ENCODE measurements around the gene MAPK12. TPM values are rescaled to one million over a fixed set of nuclear protein-coding genes. Genes with fewer than 3 reads are reported as not detected.
"Not testable (repeated sequence)": the region's sequence is repeated elsewhere in the genome, so short reads cannot be mapped to it uniquely, and the experiment has no call there.

Gene MAPK12
- total and polyA plus RNA-seq, 10 of the 15 experiments (the other 5 are each of a cell fraction or from before 2014, with no cell fraction given): 1.1 to 38.9 (median 16.3) TPM

DNA sequence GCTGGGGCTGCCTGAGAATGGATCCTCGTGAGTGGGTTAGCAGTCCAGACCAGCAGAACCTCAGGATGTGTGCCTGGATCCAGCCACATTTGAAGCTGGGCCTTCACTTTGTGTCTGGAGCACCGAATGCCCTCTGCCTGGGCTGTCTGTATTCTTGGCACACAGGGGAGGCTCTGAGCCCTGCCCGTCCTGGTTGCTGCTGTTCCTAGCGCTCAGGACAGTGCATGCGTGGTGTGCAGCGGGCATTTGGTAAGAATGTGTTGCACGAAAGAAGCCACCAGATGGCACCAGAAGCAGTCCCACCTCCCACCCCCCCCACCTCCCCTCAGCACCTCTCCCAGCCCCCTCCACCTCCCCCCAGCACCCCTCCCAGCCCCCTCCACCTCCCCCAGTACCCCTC is 12.8 kb upstream of the MAPK12 start:
- ChIA-PET SMC1A (ENCODE audit: uncharacterized antibody, unreplicated experiment) (no interaction called here), RAD21 (ENCODE audit: unreplicated experiment) (interaction anchor here (1.6 kb wide), 1 partner anchor 347 kb away, joined by 3 read pairs; no protein-coding TSS in a partner anchor), CTCF (interaction anchor here (1.2 to 1.3 kb wide), 2 partner anchors 52 to 346 kb away, joined by 3 to 4 read pairs; no protein-coding TSS in a partner anchor), POLR2A (no interaction called here)
- peak; percentile 33; the same call in 1 of the 2 replicates for TF ChIP-seq SMC3 (IDR thresholded peaks at IDR 0.05; ENCODE audit: borderline replicate concordance, low read length)
- no peak for TF ChIP-seq SREBF1 (IDR thresholded peaks at IDR 0.05; ENCODE audit: low read length)
- TF ChIP-seq RAD21 (IDR thresholded peaks at IDR 0.05; ENCODE audit: insufficient read depth, low read depth, low read length): peak; percentile 19; the same call in 1 of the 2 replicates
- TF ChIP-seq, protein P1, sequence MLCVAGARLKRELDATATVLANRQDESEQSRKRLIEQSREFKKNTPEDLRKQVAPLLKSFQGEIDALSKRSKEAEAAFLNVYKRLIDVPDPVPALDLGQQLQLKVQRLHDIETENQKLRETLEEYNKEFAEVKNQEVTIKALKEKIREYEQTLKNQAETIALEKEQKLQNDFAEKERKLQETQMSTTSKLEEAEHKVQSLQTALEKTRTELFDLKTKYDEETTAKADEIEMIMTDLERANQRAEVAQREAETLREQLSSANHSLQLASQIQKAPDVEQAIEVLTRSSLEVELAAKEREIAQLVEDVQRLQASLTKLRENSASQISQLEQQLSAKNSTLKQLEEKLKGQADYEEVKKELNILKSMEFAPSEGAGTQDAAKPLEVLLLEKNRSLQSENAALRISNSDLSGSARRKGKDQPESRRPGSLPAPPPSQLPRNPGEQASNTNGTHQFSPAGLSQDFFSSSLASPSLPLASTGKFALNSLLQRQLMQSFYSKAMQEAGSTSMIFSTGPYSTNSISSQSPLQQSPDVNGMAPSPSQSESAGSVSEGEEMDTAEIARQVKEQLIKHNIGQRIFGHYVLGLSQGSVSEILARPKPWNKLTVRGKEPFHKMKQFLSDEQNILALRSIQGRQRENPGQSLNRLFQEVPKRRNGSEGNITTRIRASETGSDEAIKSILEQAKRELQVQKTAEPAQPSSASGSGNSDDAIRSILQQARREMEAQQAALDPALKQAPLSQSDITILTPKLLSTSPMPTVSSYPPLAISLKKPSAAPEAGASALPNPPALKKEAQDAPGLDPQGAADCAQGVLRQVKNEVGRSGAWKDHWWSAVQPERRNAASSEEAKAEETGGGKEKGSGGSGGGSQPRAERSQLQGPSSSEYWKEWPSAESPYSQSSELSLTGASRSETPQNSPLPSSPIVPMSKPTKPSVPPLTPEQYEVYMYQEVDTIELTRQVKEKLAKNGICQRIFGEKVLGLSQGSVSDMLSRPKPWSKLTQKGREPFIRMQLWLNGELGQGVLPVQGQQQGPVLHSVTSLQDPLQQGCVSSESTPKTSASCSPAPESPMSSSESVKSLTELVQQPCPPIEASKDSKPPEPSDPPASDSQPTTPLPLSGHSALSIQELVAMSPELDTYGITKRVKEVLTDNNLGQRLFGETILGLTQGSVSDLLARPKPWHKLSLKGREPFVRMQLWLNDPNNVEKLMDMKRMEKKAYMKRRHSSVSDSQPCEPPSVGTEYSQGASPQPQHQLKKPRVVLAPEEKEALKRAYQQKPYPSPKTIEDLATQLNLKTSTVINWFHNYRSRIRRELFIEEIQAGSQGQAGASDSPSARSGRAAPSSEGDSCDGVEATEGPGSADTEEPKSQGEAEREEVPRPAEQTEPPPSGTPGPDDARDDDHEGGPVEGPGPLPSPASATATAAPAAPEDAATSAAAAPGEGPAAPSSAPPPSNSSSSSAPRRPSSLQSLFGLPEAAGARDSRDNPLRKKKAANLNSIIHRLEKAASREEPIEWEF (IDR thresholded peaks at IDR 0.05; ENCODE audit: insufficient replicate concordance, low read depth, low read length): no peak
- TF ChIP-seq CBFB (IDR thresholded peaks at IDR 0.05; ENCODE audit: low read depth): no peak
- TF ChIP-seq POU2F2 (IDR thresholded peaks at IDR 0.05; ENCODE audit: borderline replicate concordance, low read depth, low read length): 0 out of 3 replicates have a peak, but pooled peaks have one; percentile 16
- TF ChIP-seq, protein P2, sequence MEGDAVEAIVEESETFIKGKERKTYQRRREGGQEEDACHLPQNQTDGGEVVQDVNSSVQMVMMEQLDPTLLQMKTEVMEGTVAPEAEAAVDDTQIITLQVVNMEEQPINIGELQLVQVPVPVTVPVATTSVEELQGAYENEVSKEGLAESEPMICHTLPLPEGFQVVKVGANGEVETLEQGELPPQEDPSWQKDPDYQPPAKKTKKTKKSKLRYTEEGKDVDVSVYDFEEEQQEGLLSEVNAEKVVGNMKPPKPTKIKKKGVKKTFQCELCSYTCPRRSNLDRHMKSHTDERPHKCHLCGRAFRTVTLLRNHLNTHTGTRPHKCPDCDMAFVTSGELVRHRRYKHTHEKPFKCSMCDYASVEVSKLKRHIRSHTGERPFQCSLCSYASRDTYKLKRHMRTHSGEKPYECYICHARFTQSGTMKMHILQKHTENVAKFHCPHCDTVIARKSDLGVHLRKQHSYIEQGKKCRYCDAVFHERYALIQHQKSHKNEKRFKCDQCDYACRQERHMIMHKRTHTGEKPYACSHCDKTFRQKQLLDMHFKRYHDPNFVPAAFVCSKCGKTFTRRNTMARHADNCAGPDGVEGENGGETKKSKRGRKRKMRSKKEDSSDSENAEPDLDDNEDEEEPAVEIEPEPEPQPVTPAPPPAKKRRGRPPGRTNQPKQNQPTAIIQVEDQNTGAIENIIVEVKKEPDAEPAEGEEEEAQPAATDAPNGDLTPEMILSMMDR (IDR thresholded peaks at IDR 0.05 in 2 of 3, conservative IDR thresholded peaks at IDR 0.05 in 1 of 3; ENCODE audit: control insufficient read depth in 2 of 3, extremely low read depth in 1 of 3, insufficient read depth in 1 of 3, low read depth in 3 of 3, low read length in 3 of 3): peak; percentile 20 to 49 (median 40); a peak in 4 of 6 replicates
- intact Hi-C loops (cut with micrococcal nuclease; ENCODE audit: unreplicated experiment): no loop called here
- H3K27ac ChIP-seq (ENCODE audit: control insufficient read depth, insufficient read depth): no peak overlapping the region
- H3K4me2 ChIP-seq (ENCODE audit: control insufficient read depth, insufficient read depth): no peak overlapping the region
- FAIRE-seq (no peak), DNase-seq (ENCODE audit: low read depth, low spot score) (no peak), ATAC-seq (peak; percentile 29)
- no peaks in the 10 kb centered on the region for H4K20me1 ChIP-seq (ENCODE audit: control insufficient read depth, insufficient read depth)
- WGBS (ENCODE audit: insufficient coverage, insufficient replicate concordance, low lambda C conversion rate, missing lambda C conversion rate): 42% methylated on average over 6 of the region's 7 CpGs
- H3K9ac ChIP-seq (ENCODE audit: control insufficient read depth, insufficient read depth, low read length): no peak overlapping the region
- H3K27me3 ChIP-seq (replicated peaks in 1 of 2; ENCODE audit: control insufficient read depth in 2 of 2, insufficient read depth in 2 of 2, low read length in 1 of 2): no peaks in the 10 kb centered on the region
- no TSS peak for BruUV-seq (replicated peaks)
- H3K79me2 ChIP-seq (ENCODE audit: control insufficient read depth, insufficient read depth, low read length): no peaks in the 10 kb centered on the region
- no peak overlapping the region for H3K4me3 ChIP-seq
- H3K4me1 ChIP-seq (ENCODE audit: control insufficient read depth, insufficient read depth, low read length): peaks cover 10% of the 10 kb centered on the region
- H3K9me3 ChIP-seq (replicated peaks; ENCODE audit: control insufficient read depth, insufficient read depth, low read length): no peaks in the 10 kb centered on the region
- peaks cover 0 to 25% of the 10 kb centered on the region in 2 experiments; a peak in 3 of 4 replicates for H3K36me3 ChIP-seq (ENCODE audit: control insufficient read depth in 2 of 2, insufficient read depth in 2 of 2, low read length in 1 of 2)
- in situ Hi-C loops (cut with MboI): no loop called here
- H2AFZ ChIP-seq (ENCODE audit: control insufficient read depth, low read depth, low read length): no peak overlapping the region

DNA sequence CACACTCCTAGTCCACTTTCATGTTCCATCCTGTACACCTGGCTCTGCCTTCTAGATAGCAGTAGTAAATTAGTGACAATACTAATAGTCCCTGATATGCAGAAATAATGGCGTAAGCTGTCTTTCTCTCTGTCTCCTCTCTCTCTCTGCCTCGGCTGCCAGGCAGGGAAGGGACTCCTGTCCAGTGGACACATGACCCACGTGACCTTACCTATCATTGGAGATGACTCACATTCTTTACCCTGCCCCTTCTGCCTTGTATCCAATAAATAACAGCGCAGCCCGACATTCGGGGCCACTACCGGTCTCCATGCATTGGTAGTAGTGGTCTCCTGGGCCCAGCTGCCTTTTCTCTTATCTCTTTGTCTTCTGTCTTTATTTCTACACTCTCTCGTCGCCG is 12.3 kb upstream of the MAPK12 start:
- H3K27me3 ChIP-seq (replicated peaks in 1 of 2; ENCODE audit: control insufficient read depth in 2 of 2, insufficient read depth in 2 of 2, low read length in 1 of 2); ATAC-seq; FAIRE-seq; H3K4me2 ChIP-seq (ENCODE audit: control insufficient read depth, insufficient read depth); H3K9ac ChIP-seq (ENCODE audit: control insufficient read depth, insufficient read depth, low read length); POLR2A ChIA-PET; H3K27ac ChIP-seq (ENCODE audit: control insufficient read depth, insufficient read depth); intact Hi-C loops (cut with micrococcal nuclease; ENCODE audit: unreplicated experiment); H4K20me1 ChIP-seq (ENCODE audit: control insufficient read depth, insufficient read depth); H2AFZ ChIP-seq (ENCODE audit: control insufficient read depth, low read depth, low read length); BruUV-seq (replicated peaks); H3K79me2 ChIP-seq (ENCODE audit: control insufficient read depth, insufficient read depth, low read length); H3K4me3 ChIP-seq; in situ Hi-C loops (cut with MboI); H3K4me1 ChIP-seq (ENCODE audit: control insufficient read depth, insufficient read depth, low read length); H3K9me3 ChIP-seq (replicated peaks; ENCODE audit: control insufficient read depth, insufficient read depth, low read length); DNase-seq (ENCODE audit: low read depth, low spot score): not testable (repeated sequence)
- 88% methylated on average over 9 of the region's 10 CpGs for WGBS (ENCODE audit: insufficient coverage, insufficient replicate concordance, low lambda C conversion rate, missing lambda C conversion rate)
- ChIA-PET RAD21 (ENCODE audit: unreplicated experiment) (interaction anchor here (1.6 kb wide), 1 partner anchor 347 kb away, joined by 3 read pairs; no protein-coding TSS in a partner anchor), CTCF (interaction anchor here (0.9 to 2.2 kb wide), 4 partner anchors 53 to 347 kb away, joined by 3 to 9 read pairs (median 4); no protein-coding TSS in a partner anchor), SMC1A (ENCODE audit: uncharacterized antibody, unreplicated experiment) (interaction anchor here (1.0 kb wide), 1 partner anchor 11 kb away, joined by 3 read pairs; no protein-coding TSS in a partner anchor)
- H3K36me3 ChIP-seq (ENCODE audit: control insufficient read depth in 2 of 2, insufficient read depth in 2 of 2, low read length in 1 of 2): peaks cover 0 to 23% of the 10 kb centered on the region in 2 experiments; a peak in 3 of 4 replicates
